Activated T-cell treated with anti-CD3 and anti-CD28 coated beads, Interleukin-2, amount 50 U/mL, for 1 hour (primary cell): Measurements from ENCODE around the gene ADAMTS8.

Experiments
- DNase-seq: peaks from one replicate; pipeline ENCODE4 v3.0.0-alpha.2; 2020

Gene ADAMTS8

GRCh38 chr11:130428316-130429119 lies at the start of gene ADAMTS8:
Gene ADAMTS8, minus strand, starts transcription at chr11:130428609. Its CDS starts 323 bp downstream, at chr11:130428286.
- DNase-seq, result no peak

GRCh38 chr11:130477586-130478203 lies 49.3 kb upstream of the ADAMTS8 start:
- DNase-seq, result no peak

GRCh38 chr11:130476922-130477491 lies 48.6 kb upstream of the ADAMTS8 start:
- DNase-seq, result no peak

- no peak for DNase-seq
These were observed 48.0 kb upstream of the ADAMTS8 start for GRCh38 chr11:130476200-130476921.

- no peak for DNase-seq
These were observed 47.1 kb upstream of the ADAMTS8 start for GRCh38 chr11:130475426-130476053.

- no peak for DNase-seq
These were observed 46.4 kb upstream of the ADAMTS8 start for GRCh38 chr11:130474637-130475400.

- DNase-seq, result no peak
These were observed 45.5 kb upstream of the ADAMTS8 start for GRCh38 chr11:130473795-130474377.

- no peak for DNase-seq
These were observed 44.8 kb upstream of the ADAMTS8 start for GRCh38 chr11:130473056-130473794.

GRCh38 chr11:130472434-130472961 lies 44.1 kb upstream of the ADAMTS8 start:
- no peak for DNase-seq

GRCh38 chr11:130471731-130472433 lies 43.5 kb upstream of the ADAMTS8 start:
- no peak for DNase-seq

GRCh38 chr11:130470832-130471706 lies 42.7 kb upstream of the ADAMTS8 start:
- DNase-seq, result no peak

- DNase-seq, result no peak
These were observed 40.8 kb upstream of the ADAMTS8 start for GRCh38 chr11:130469181-130469580.

GRCh38 chr11:130467116-130467900 lies 38.9 kb upstream of the ADAMTS8 start:
- no peak for DNase-seq

GRCh38 chr11:130465263-130465662 lies 36.9 kb upstream of the ADAMTS8 start:
- no peak for DNase-seq

- no peak for DNase-seq
These were observed 35.9 kb upstream of the ADAMTS8 start for GRCh38 chr11:130464291-130464812.

GRCh38 chr11:130462931-130463330 lies 34.5 kb upstream of the ADAMTS8 start:
- DNase-seq, result no peak

GRCh38 chr11:130462101-130462885 lies 33.9 kb upstream of the ADAMTS8 start:
- no peak for DNase-seq
